ENCODE measurements around the gene DNM1L. TPM values are rescaled to one million over a fixed set of nuclear protein-coding genes. Genes with fewer than 3 reads are reported as not detected.
A peak's percentile ranks its signal among the peaks of the same experiment; 100 is the strongest.

Gene DNM1L
- 101 and 121 TPM in 2 replicates for polyA plus RNA-seq (2011; rRNA removed)
- 35.5 and 47.2 TPM in 2 replicates for polyA plus RNA-seq (2012; cell fraction: cytosol; rRNA removed)
- polyA plus RNA-seq (2012; cell fraction: nucleus; rRNA removed) = 37.0 and 43.7 TPM in 2 replicates
- 66.9 to 75.3 TPM (median 67.0 TPM) in 3 replicates for polyA plus RNA-seq (2017; fragmentation: RNase III; extraction: RNeasy Plus Mini Kit Qiagen cat#74134 plus additional on column Dnase treatment)
- 56.8 and 73.5 TPM in 2 replicates for polyA minus RNA-seq (2011; rRNA and poly(A)+ RNA removed)

- FAIRE-seq (no peak), ATAC-seq (peak; percentile 98 to 99), DNase-seq (ENCODE audit: low read depth in 1 of 2, low spot score in 1 of 2) (peak; percentile 96 to 98)
- Histone ChIP-seq H3K4me1 (peaks cover 22% of the 10 kb centered on the region), H3K9me3 (no peaks in the 10 kb centered on the region), H3K27ac (peak within 1 kb of the TSS; percentile 88 to 93), H3K4me2 (peak within 1 kb of the TSS; percentile 85), H3K4me3 (peak within 1 kb of the TSS; percentile 82)
- CTCF ChIA-PET = interaction anchor here (0.6 to 0.8 kb wide), 2 partner anchors 10 to 546 kb away, joined by 3 read pairs; no protein-coding TSS in a partner anchor
- under 1% methylated on average over 45 of the region's 76 CpGs for WGBS (ENCODE audit: missing lambda C conversion rate)
- POLR2A ChIA-PET = interaction anchor here (0.5 to 1.1 kb wide), 3 partner anchors 76 to 243 kb away, joined by 3 to 7 read pairs (median 4); no protein-coding TSS in a partner anchor
- TF ChIP-seq PHF8 (IDR thresholded peaks at IDR 0.05; ENCODE audit: borderline replicate concordance, low read depth) = peak; percentile 99
- TF ChIP-seq ELK1 (IDR thresholded peaks at IDR 0.05; ENCODE audit: low read depth, low read length) = no peak
- TF ChIP-seq SREBF2 (IDR thresholded peaks at IDR 0.05) = no peak
- TF ChIP-seq HES2 (IDR thresholded peaks at IDR 0.05) = no peak
- TF ChIP-seq CEBPB (IDR thresholded peaks at IDR 0.05) = no peak
- TF ChIP-seq ESRRA (IDR thresholded peaks at IDR 0.05; ENCODE audit: borderline replicate concordance, low read length) = peak; percentile 15; the same call in 1 of the 2 replicates
- TF ChIP-seq JUN (IDR thresholded peaks at IDR 0.05) = peak; percentile 73 to 80; a peak in 4 of 5 replicates
- no peak for TF ChIP-seq USF2 (IDR thresholded peaks at IDR 0.05)
- TF ChIP-seq FOSL2 (IDR thresholded peaks at IDR 0.05) = no peak
- TF ChIP-seq FOSL2 (CRISPR knock-in tag; IDR thresholded peaks at IDR 0.05) = no peak
- no peak for TF ChIP-seq NPAS2 (CRISPR knock-in tag; IDR thresholded peaks at IDR 0.05; ENCODE audit: borderline replicate concordance)
- no peak for TF ChIP-seq BHLHE40 (IDR thresholded peaks at IDR 0.05; ENCODE audit: low read depth, low read length)
- no peak for TF ChIP-seq TFCP2L1 (CRISPR knock-in tag; IDR thresholded peaks at IDR 0.05)
- TF ChIP-seq HMGXB4 (CRISPR knock-in tag; IDR thresholded peaks at IDR 0.05; ENCODE audit: borderline replicate concordance) = no peak; the same call in 1 of the 2 replicates
- no peak for TF ChIP-seq RNF2 (IDR thresholded peaks at IDR 0.05; ENCODE audit: borderline replicate concordance, low read depth)
- no peak for TF ChIP-seq JUNB (IDR thresholded peaks at IDR 0.05)
- TF ChIP-seq GATA3 (IDR thresholded peaks at IDR 0.05; ENCODE audit: borderline replicate concordance) = no peak
- TF ChIP-seq RFX5 (IDR thresholded peaks at IDR 0.05) = peak; percentile 53; the same call in 1 of the 2 replicates
- TF ChIP-seq ZNF302 (CRISPR knock-in tag; IDR thresholded peaks at IDR 0.05) = no peak
- no peak for TF ChIP-seq HOXB5 (CRISPR knock-in tag; IDR thresholded peaks at IDR 0.05)
- no peak for TF ChIP-seq CBX2 (IDR thresholded peaks at IDR 0.05; ENCODE audit: borderline replicate concordance, low read depth)
- TF ChIP-seq E2F6 (IDR thresholded peaks at IDR 0.05; ENCODE audit: borderline replicate concordance, low read depth) = no peak
- TF ChIP-seq CHD2 (IDR thresholded peaks at IDR 0.05; ENCODE audit: low read length, partially characterized antibody) = no peak
- no peak for TF ChIP-seq EP300 (IDR thresholded peaks at IDR 0.05)
- TF ChIP-seq KDM5A (IDR thresholded peaks at IDR 0.05) = peak; percentile 34; the same call in 1 of the 2 replicates
- TF ChIP-seq POLR2A (IDR thresholded peaks at IDR 0.05; ENCODE audit: low read length) = peak; percentile 90
- no peak for TF ChIP-seq HOXB13 (CRISPR knock-in tag; IDR thresholded peaks at IDR 0.05; ENCODE audit: low read depth)
- no peak for TF ChIP-seq RAD21 (conservative IDR thresholded peaks at IDR 0.05 in 1 of 2, IDR thresholded peaks at IDR 0.05 in 1 of 2)
- no peak for TF ChIP-seq MAZ (IDR thresholded peaks at IDR 0.05; ENCODE audit: borderline replicate concordance, low read depth, low read length)
- peak; percentile 77; the same call in 1 of the 2 replicates for TF ChIP-seq MYC (IDR thresholded peaks at IDR 0.05; ENCODE audit: borderline replicate concordance, low read length)
- TF ChIP-seq CBX8 (IDR thresholded peaks at IDR 0.05) = no peak
- TF ChIP-seq MAX (IDR thresholded peaks at IDR 0.05) = peak; percentile 53; the same call in 1 of the 2 replicates
- no peak for TF ChIP-seq TP53 (CRISPR knock-in tag; IDR thresholded peaks at IDR 0.05)
- no peak for TF ChIP-seq FOSB (CRISPR knock-in tag; IDR thresholded peaks at IDR 0.05)
- no peak for TF ChIP-seq EHMT2 (IDR thresholded peaks at IDR 0.05; ENCODE audit: low read depth)
These were observed at the start of gene DNM1L for GRCh38 chr12:32679091-32679919. DNM1L (plus strand) TSS chr12:32679301; CDS start chr12:32679364, 63 bp downstream.

Data from A549 (cell line).